ENCODE measurements around the gene IFTAP.
"Not testable (repeated sequence)": the region's sequence is repeated elsewhere in the genome, so short reads cannot be mapped to it uniquely, and the experiment has no call there.

IFTAP gene

GRCh38 chr11:36661359-36661758 is 67.1 kb downstream of the IFTAP start:
- DNase-seq (ENCODE audit: low read depth); H3K4me3 ChIP-seq (ENCODE audit: low read length); H3K9me3 ChIP-seq (ENCODE audit: control insufficient read depth, low read length); H3K4me1 ChIP-seq (ENCODE audit: control insufficient read depth, insufficient read depth, low read length); H3K9ac ChIP-seq (ENCODE audit: low read length); H3K27me3 ChIP-seq (replicated peaks; ENCODE audit: control insufficient read depth, insufficient read depth, low read length); H3K36me3 ChIP-seq (ENCODE audit: control insufficient read depth, insufficient read depth, low read length, severe bottlenecking): not testable (repeated sequence)

DNA sequence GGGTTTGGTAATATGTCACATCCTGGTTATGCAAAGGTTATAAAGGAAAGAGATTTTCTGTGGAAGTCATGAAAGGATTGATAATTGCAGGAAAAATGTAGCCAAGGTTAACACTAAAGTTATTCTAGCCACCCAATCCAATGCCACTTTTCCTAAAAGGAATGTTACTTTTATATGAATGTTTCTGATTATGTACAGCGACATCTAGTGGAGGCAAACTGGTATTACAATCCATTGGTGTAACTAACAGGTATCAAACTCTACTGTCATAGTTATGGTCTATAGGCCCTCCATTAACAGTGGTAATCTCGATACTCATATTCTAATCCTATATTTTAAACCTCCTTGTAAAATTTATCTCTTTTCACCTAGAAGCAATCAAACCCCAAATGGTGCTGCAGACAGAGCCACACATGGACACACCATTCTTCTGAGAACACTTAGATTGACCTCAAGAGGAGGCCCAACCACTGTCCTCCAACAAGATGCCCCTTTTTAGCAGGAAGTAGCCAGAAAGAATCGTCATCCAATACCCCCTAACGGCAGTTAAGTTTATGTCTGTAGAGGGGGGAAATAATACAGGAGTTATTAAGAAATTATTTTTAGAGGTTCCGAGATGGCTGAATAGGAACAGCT is 78.6 kb downstream of the IFTAP start:
- Histone ChIP-seq H3K4me3 (ENCODE audit: low read length) (no peak overlapping the region), H3K27me3 (replicated peaks; ENCODE audit: control insufficient read depth, insufficient read depth, low read length) (no peaks in the 10 kb centered on the region), H3K9me3 (ENCODE audit: control insufficient read depth, low read length) (peaks cover 13% of the 10 kb centered on the region), H3K9ac (ENCODE audit: low read length) (no peak overlapping the region), H3K4me1 (ENCODE audit: control insufficient read depth, insufficient read depth, low read length) (no peaks in the 10 kb centered on the region), H3K36me3 (ENCODE audit: control insufficient read depth, insufficient read depth, low read length, severe bottlenecking) (no peaks in the 10 kb centered on the region)
- DNase-seq (ENCODE audit: low read depth), result peak; percentile 83

DNA sequence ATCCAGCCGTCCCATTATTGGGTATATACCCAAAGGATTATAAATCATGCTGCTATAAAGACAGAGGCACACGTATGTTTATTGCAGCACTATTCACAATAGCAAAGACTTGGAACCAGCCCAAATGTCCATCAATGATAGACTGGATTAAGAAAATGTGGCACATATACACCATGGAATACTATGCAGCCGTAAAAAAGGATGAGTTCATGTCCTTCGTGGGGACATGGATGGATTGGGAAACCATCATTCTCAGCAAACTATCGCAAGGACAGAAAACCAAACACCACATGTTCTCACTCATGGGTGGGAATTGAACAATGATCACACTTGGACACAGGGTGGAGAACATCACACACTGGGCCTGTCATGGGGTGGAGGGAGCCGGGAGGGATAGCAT is 85.2 kb downstream of the IFTAP start:
- H3K27me3 ChIP-seq (replicated peaks; ENCODE audit: control insufficient read depth, insufficient read depth, low read length); DNase-seq (ENCODE audit: low read depth); H3K4me1 ChIP-seq (ENCODE audit: control insufficient read depth, insufficient read depth, low read length); H3K4me3 ChIP-seq (ENCODE audit: low read length); H3K9me3 ChIP-seq (ENCODE audit: control insufficient read depth, low read length); H3K36me3 ChIP-seq (ENCODE audit: control insufficient read depth, insufficient read depth, low read length, severe bottlenecking); H3K9ac ChIP-seq (ENCODE audit: low read length): not testable (repeated sequence)

DNA sequence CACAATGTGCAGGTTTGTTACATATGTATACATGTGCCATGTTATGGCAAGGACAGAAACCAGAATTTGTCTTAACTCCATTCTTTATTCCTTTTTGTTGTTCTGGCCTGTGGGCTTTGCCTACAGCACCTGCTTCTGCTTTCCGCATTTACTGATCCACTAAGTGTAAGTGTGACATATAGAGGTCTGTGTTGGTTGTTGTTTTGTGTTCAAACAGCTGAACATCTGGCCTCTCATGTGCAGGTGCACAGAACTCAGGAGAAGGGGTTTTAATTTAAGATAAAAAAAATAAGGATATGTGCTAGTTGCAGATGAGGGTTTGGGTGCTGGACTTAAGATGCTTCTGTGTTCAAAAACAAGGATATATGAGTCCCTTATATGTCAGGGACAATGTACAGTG is 89.5 kb downstream of the IFTAP start:
- Histone ChIP-seq H3K9me3 (ENCODE audit: control insufficient read depth, low read length) (no peaks in the 10 kb centered on the region), H3K4me1 (ENCODE audit: control insufficient read depth, insufficient read depth, low read length) (no peaks in the 10 kb centered on the region), H3K27me3 (replicated peaks; ENCODE audit: control insufficient read depth, insufficient read depth, low read length) (peaks cover 25% of the 10 kb centered on the region), H3K36me3 (ENCODE audit: control insufficient read depth, insufficient read depth, low read length, severe bottlenecking) (no peaks in the 10 kb centered on the region), H3K4me3 (ENCODE audit: low read length) (no peak overlapping the region), H3K9ac (ENCODE audit: low read length) (no peak overlapping the region)
- DNase-seq (ENCODE audit: low read depth), result no peak

GRCh38 chr11:36684840-36685801 is 90.8 kb downstream of the IFTAP start:
- H3K36me3 ChIP-seq (ENCODE audit: control insufficient read depth, insufficient read depth, low read length, severe bottlenecking), result no peaks in the 10 kb centered on the region
- no peaks in the 10 kb centered on the region for H3K4me1 ChIP-seq (ENCODE audit: control insufficient read depth, insufficient read depth, low read length)
- no peak overlapping the region for H3K4me3 ChIP-seq (ENCODE audit: low read length)
- peaks cover 33% of the 10 kb centered on the region for H3K27me3 ChIP-seq (replicated peaks; ENCODE audit: control insufficient read depth, insufficient read depth, low read length)
- no peak overlapping the region for H3K9ac ChIP-seq (ENCODE audit: low read length)
- no peak for DNase-seq (ENCODE audit: low read depth)
- no peaks in the 10 kb centered on the region for H3K9me3 ChIP-seq (ENCODE audit: control insufficient read depth, low read length)

GRCh38 chr11:36688132-36688531 is 93.8 kb downstream of the IFTAP start:
- Histone ChIP-seq H3K4me3 (ENCODE audit: low read length) (no peak overlapping the region), H3K27me3 (replicated peaks; ENCODE audit: control insufficient read depth, insufficient read depth, low read length) (peaks cover 40% of the 10 kb centered on the region), H3K36me3 (ENCODE audit: control insufficient read depth, insufficient read depth, low read length, severe bottlenecking) (no peaks in the 10 kb centered on the region), H3K9me3 (ENCODE audit: control insufficient read depth, low read length) (no peaks in the 10 kb centered on the region), H3K9ac (ENCODE audit: low read length) (no peak overlapping the region), H3K4me1 (ENCODE audit: control insufficient read depth, insufficient read depth, low read length) (no peaks in the 10 kb centered on the region)
- no peak for DNase-seq (ENCODE audit: low read depth)

DNA sequence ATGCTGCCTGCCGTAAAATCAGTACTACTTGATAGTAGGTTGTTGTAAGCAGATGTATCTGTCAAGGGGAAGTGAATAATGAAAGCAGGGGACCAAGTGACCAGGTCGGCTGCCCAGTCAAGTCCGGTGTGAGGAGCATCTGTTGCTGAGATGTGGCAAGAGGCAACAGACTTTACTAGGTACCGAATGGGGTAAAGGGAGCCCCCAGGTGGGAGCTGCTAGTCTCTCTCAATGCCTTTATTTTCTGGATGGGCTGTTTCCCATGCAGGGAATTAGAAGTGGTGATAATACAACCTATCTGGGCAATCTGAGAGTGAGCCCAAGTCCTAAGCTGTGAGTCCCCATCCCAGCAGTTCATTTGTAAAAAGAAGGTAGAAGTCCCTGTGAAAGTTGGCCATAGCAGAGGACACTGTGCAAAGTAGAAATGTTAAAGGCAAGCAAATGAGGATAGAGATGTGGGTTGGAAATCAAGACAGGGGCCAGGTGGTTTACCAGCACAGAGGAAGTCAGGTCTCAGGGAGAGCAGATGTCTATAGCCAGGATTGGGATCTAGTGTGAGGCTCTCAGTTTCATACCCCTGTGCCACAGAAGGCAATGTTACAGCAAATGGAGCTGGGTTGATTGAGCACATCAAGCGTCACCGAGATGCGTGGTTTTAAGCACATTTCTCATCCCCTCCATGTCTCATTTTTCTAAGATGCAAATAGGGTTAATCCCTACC is 94.4 kb downstream of the IFTAP start:
- Histone ChIP-seq H3K9me3 (ENCODE audit: control insufficient read depth, low read length) (no peaks in the 10 kb centered on the region), H3K4me1 (ENCODE audit: control insufficient read depth, insufficient read depth, low read length) (no peaks in the 10 kb centered on the region), H3K4me3 (ENCODE audit: low read length) (no peak overlapping the region), H3K36me3 (ENCODE audit: control insufficient read depth, insufficient read depth, low read length, severe bottlenecking) (no peaks in the 10 kb centered on the region), H3K9ac (ENCODE audit: low read length) (no peak overlapping the region), H3K27me3 (replicated peaks; ENCODE audit: control insufficient read depth, insufficient read depth, low read length) (peaks cover 40% of the 10 kb centered on the region)
- DNase-seq (ENCODE audit: low read depth), result no peak

DNA sequence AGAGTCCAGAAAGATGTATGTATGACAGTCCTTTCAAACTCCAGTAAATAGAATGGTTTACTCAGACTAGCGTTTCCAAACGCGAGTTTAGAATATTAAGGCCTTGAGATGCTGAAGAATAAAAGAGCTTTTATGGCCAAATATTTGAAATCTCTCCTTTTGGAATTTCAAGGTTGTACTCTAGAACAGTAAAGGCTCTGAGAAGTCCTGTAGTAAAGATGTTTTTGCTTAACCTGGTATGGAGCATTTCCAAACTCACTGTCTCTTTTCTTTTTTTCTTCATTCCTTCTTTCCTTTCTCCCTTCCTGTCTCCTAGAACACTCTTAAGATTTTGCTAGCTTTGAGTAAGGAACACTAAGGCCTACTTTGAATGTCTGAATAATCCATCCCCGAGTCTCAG is 95.1 kb downstream of the IFTAP start:
- no peak overlapping the region for H3K4me3 ChIP-seq (ENCODE audit: low read length)
- H3K4me1 ChIP-seq (ENCODE audit: control insufficient read depth, insufficient read depth, low read length), result no peaks in the 10 kb centered on the region
- H3K9ac ChIP-seq (ENCODE audit: low read length), result no peak overlapping the region
- H3K36me3 ChIP-seq (ENCODE audit: control insufficient read depth, insufficient read depth, low read length, severe bottlenecking), result no peaks in the 10 kb centered on the region
- no peaks in the 10 kb centered on the region for H3K9me3 ChIP-seq (ENCODE audit: control insufficient read depth, low read length)
- peaks cover 40% of the 10 kb centered on the region for H3K27me3 ChIP-seq (replicated peaks; ENCODE audit: control insufficient read depth, insufficient read depth, low read length)
- DNase-seq (ENCODE audit: low read depth), result no peak

- no peak overlapping the region for H3K4me3 ChIP-seq (ENCODE audit: low read length)
- H3K4me1 ChIP-seq (ENCODE audit: control insufficient read depth, insufficient read depth, low read length), result no peaks in the 10 kb centered on the region
- H3K27me3 ChIP-seq (replicated peaks; ENCODE audit: control insufficient read depth, insufficient read depth, low read length), result peaks cover 33% of the 10 kb centered on the region
- H3K9me3 ChIP-seq (ENCODE audit: control insufficient read depth, low read length), result no peaks in the 10 kb centered on the region
- no peak for DNase-seq (ENCODE audit: low read depth)
- no peaks in the 10 kb centered on the region for H3K36me3 ChIP-seq (ENCODE audit: control insufficient read depth, insufficient read depth, low read length, severe bottlenecking)
- H3K9ac ChIP-seq (ENCODE audit: low read length), result no peak overlapping the region
Measured at GRCh38 chr11:36692704-36693103, 98.4 kb downstream of the IFTAP start.

DNA sequence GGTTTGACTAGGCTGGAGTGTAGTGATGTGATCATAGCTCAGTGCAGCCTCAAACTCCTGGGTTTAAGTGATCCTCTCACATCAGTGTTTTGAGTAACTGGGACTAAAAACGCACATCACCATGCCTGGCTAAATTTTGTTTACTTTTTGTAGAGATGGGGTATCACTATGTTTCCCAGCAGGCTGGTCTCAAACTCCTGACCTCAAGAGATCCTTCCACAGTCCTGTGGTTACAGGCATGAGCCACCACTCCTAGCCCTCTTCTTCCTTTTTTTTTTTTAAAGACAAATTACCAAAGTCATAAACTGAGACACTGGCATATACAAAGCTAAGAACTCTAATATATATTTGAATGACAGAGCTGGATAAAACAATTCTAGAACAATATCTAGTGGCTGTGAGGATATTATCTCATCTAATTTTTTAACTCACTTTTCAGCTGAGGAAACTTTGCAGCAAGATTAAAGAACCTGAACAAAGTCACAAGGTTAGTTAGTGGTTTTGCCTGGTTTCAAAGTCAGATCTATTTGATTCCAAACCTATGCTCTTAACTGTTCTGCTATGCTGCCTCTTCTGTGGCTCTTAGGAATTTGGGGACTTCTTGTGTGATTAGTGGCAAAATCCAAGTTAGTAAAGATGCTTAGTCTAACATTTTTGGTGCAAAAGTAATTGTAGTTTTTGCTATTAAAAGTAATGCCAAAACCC is 99.0 kb downstream of the IFTAP start:
- no peaks in the 10 kb centered on the region for H3K4me1 ChIP-seq (ENCODE audit: control insufficient read depth, insufficient read depth, low read length)
- H3K9me3 ChIP-seq (ENCODE audit: control insufficient read depth, low read length), result no peaks in the 10 kb centered on the region
- H3K9ac ChIP-seq (ENCODE audit: low read length), result no peak overlapping the region
- no peaks in the 10 kb centered on the region for H3K36me3 ChIP-seq (ENCODE audit: control insufficient read depth, insufficient read depth, low read length, severe bottlenecking)
- H3K27me3 ChIP-seq (replicated peaks; ENCODE audit: control insufficient read depth, insufficient read depth, low read length), result peaks cover 28% of the 10 kb centered on the region
- H3K4me3 ChIP-seq (ENCODE audit: low read length), result no peak overlapping the region
- DNase-seq (ENCODE audit: low read depth), result no peak

DNA sequence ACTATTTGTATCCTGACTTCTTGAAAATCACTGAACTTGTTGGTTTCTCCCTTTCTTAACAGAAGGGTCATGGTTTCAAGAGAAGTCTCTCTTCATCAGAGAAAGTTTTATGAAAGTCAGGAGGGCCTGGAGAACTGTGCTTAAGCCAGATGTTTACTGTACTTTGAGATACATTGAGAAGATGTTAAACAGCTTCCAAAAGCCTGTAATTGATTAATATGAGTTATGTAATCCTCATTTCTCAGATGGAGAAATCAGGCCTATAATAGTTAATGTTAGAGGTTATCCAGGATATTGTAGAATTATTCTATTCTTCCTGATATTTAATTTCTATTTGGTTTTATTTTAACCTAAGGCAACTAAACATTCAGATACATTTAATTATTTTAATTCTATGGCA is 100.8 kb downstream of the IFTAP start:
- Histone ChIP-seq H3K9ac (ENCODE audit: low read length) (no peak overlapping the region), H3K27me3 (replicated peaks; ENCODE audit: control insufficient read depth, insufficient read depth, low read length) (peaks cover 15% of the 10 kb centered on the region)
- DNase-seq (ENCODE audit: low read depth), result no peak

More for the DNA sequence above, 100.8 kb downstream of the IFTAP start:
- no peaks in the 10 kb centered on the region for H3K36me3 ChIP-seq (ENCODE audit: control insufficient read depth, insufficient read depth, low read length, severe bottlenecking)
- H3K4me3 ChIP-seq (ENCODE audit: low read length), result no peak overlapping the region
- no peaks in the 10 kb centered on the region for H3K4me1 ChIP-seq (ENCODE audit: control insufficient read depth, insufficient read depth, low read length)
- no peaks in the 10 kb centered on the region for H3K9me3 ChIP-seq (ENCODE audit: control insufficient read depth, low read length)
